Panc1 (cell line): ENCODE results near the gene RBPJL.

Source experiments
- POLR2AphosphoS5 ChIP-seq: IDR thresholded peaks from 2 replicates; pipeline ENCODE4 v1.6.1; 2012; ENCODE audit warnings: mild to moderate bottlenecking, low read depth, low read length, moderate library complexity
- SIN3A ChIP-seq: IDR thresholded peaks from 2 replicates; pipeline ENCODE4 v1.6.1; 2012; ENCODE audit warnings: low read depth, mild to moderate bottlenecking, low read length, moderate library complexity, borderline replicate concordance; ENCODE audit not compliant: insufficient read depth
- TCF7L2 ChIP-seq: IDR thresholded peaks from 2 replicates; pipeline ENCODE4 v1.6.1; 2011; ENCODE audit warnings: mild to moderate bottlenecking, low read depth, low read length, inconsistent platforms
- TF ChIP-seq, protein P1 (sequence below): fragments of 450-650 bp; IDR thresholded peaks from 2 replicates; pipeline ENCODE4 v1.5.1; 2017; ENCODE audit warnings: mild to moderate bottlenecking
- TF ChIP-seq, protein P2 (sequence below), 2 experiments: IDR thresholded peaks; 2 replicates each; pipeline ENCODE4 v1.6.1; 2011 to 2012; ENCODE audit warnings: low read depth in 2 of 2, control low read depth in 1 of 2, low read length in 1 of 2, mild to moderate bottlenecking in 1 of 2, moderate library complexity in 1 of 2; ENCODE audit not compliant: insufficient read depth in 1 of 2

- TF ChIP-seq, protein P1, sequence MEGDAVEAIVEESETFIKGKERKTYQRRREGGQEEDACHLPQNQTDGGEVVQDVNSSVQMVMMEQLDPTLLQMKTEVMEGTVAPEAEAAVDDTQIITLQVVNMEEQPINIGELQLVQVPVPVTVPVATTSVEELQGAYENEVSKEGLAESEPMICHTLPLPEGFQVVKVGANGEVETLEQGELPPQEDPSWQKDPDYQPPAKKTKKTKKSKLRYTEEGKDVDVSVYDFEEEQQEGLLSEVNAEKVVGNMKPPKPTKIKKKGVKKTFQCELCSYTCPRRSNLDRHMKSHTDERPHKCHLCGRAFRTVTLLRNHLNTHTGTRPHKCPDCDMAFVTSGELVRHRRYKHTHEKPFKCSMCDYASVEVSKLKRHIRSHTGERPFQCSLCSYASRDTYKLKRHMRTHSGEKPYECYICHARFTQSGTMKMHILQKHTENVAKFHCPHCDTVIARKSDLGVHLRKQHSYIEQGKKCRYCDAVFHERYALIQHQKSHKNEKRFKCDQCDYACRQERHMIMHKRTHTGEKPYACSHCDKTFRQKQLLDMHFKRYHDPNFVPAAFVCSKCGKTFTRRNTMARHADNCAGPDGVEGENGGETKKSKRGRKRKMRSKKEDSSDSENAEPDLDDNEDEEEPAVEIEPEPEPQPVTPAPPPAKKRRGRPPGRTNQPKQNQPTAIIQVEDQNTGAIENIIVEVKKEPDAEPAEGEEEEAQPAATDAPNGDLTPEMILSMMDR, result no peak
- TF ChIP-seq POLR2AphosphoS5 (no peak), TCF7L2 (no peak), SIN3A (no peak)
- TF ChIP-seq, protein P2, sequence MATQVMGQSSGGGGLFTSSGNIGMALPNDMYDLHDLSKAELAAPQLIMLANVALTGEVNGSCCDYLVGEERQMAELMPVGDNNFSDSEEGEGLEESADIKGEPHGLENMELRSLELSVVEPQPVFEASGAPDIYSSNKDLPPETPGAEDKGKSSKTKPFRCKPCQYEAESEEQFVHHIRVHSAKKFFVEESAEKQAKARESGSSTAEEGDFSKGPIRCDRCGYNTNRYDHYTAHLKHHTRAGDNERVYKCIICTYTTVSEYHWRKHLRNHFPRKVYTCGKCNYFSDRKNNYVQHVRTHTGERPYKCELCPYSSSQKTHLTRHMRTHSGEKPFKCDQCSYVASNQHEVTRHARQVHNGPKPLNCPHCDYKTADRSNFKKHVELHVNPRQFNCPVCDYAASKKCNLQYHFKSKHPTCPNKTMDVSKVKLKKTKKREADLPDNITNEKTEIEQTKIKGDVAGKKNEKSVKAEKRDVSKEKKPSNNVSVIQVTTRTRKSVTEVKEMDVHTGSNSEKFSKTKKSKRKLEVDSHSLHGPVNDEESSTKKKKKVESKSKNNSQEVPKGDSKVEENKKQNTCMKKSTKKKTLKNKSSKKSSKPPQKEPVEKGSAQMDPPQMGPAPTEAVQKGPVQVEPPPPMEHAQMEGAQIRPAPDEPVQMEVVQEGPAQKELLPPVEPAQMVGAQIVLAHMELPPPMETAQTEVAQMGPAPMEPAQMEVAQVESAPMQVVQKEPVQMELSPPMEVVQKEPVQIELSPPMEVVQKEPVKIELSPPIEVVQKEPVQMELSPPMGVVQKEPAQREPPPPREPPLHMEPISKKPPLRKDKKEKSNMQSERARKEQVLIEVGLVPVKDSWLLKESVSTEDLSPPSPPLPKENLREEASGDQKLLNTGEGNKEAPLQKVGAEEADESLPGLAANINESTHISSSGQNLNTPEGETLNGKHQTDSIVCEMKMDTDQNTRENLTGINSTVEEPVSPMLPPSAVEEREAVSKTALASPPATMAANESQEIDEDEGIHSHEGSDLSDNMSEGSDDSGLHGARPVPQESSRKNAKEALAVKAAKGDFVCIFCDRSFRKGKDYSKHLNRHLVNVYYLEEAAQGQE (IDR thresholded peaks at IDR 0.05; ENCODE audit: insufficient read depth in 1 of 2, low read depth in 2 of 2, low read length in 1 of 2), result no peak
These were observed 37.0 kb downstream of the RBPJL start for GRCh38 chr20:45343532-45344167.
